ENCODE measurements around the gene MEF2C. TPM values are rescaled to one million over a fixed set of nuclear protein-coding genes. Genes with fewer than 3 reads are reported as not detected.

Gene MEF2C
- total RNA-seq, 1 donor from 2014 or later, result 464 TPM

DNA sequence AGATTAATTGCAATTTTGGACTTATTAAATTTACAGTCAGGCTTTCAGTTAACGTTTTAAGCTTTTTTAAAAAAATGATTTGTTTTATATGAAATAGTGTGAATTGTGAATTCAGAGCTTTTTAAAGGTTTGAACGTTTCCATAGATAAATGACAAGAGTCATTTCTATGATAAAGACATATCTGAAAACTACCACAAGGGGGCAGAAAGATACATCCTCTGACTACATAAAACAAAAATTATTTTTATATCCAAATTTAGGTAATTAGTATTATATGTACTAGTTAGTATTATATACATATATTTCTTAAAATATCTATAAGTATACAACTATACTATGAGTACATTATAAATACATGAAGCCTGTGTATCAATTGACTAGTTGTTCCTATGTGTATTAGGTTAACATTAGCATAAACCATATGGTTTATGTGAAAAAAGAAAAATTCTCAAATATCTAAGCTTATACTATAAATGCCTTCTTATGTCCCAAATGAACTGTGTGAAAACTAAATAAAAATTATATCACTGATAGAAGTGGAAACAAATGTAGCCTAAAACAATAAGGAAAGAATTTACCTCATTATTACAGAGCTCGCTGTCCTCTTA, 155.2 kb downstream of the MEF2C start:
- H3K4me3 ChIP-seq (ENCODE audit: low read length in 3 of 3), result no peak overlapping the region
- no peak overlapping the region for H3K9ac ChIP-seq (ENCODE audit: low read depth in 1 of 3, low read length in 3 of 3)
- H3K27me3 ChIP-seq (ENCODE audit: control insufficient read depth in 3 of 3, insufficient read depth in 3 of 3, low read length in 3 of 3), result no peaks in the 10 kb centered on the region
- no peaks in the 10 kb centered on the region for H3K9me3 ChIP-seq (ENCODE audit: control insufficient read depth in 3 of 3, low read length in 3 of 3)
- peaks cover 24 to 44% (median 37%) of the 10 kb centered on the region in 3 donors for H3K36me3 ChIP-seq (ENCODE audit: control insufficient read depth in 3 of 3, insufficient read depth in 3 of 3, low read length in 3 of 3)
- H3K27ac ChIP-seq (ENCODE audit: low read depth, low read length), result no peak overlapping the region
- peaks cover 0 to 11% (median 4%) of the 10 kb centered on the region in 3 donors for H3K4me1 ChIP-seq (ENCODE audit: control insufficient read depth in 3 of 3, insufficient read depth in 3 of 3, low read length in 3 of 3)

- peaks cover 0 to 5% (median 0%) of the 10 kb centered on the region in 3 donors for H3K4me1 ChIP-seq (ENCODE audit: control insufficient read depth in 3 of 3, insufficient read depth in 3 of 3, low read length in 3 of 3)
- H3K27ac ChIP-seq (ENCODE audit: low read depth, low read length), result no peak overlapping the region
- no peaks in the 10 kb centered on the region for H3K27me3 ChIP-seq (ENCODE audit: control insufficient read depth in 3 of 3, insufficient read depth in 3 of 3, low read length in 3 of 3)
- H3K9ac ChIP-seq (ENCODE audit: low read depth in 1 of 3, low read length in 3 of 3), result no peak overlapping the region
- H3K4me3 ChIP-seq (ENCODE audit: low read length in 3 of 3), result no peak overlapping the region
- no peaks in the 10 kb centered on the region for H3K9me3 ChIP-seq (ENCODE audit: control insufficient read depth in 3 of 3, low read length in 3 of 3)
- peaks cover 36 to 60% (median 52%) of the 10 kb centered on the region in 3 donors for H3K36me3 ChIP-seq (ENCODE audit: control insufficient read depth in 3 of 3, insufficient read depth in 3 of 3, low read length in 3 of 3)
Observed at GRCh38 chr5:88725454-88725853, 157.5 kb downstream of the MEF2C start.

GRCh38 chr5:88724201-88724600, 158.8 kb downstream of the MEF2C start:
- no peak overlapping the region for H3K4me3 ChIP-seq (ENCODE audit: low read length in 3 of 3)
- H3K9ac ChIP-seq (ENCODE audit: low read depth in 1 of 3, low read length in 3 of 3), result no peak overlapping the region
- no peaks in the 10 kb centered on the region for H3K27me3 ChIP-seq (ENCODE audit: control insufficient read depth in 3 of 3, insufficient read depth in 3 of 3, low read length in 3 of 3)
- H3K9me3 ChIP-seq (ENCODE audit: control insufficient read depth in 3 of 3, low read length in 3 of 3), result no peaks in the 10 kb centered on the region
- H3K27ac ChIP-seq (ENCODE audit: low read depth, low read length), result no peak overlapping the region
- H3K36me3 ChIP-seq (ENCODE audit: control insufficient read depth in 3 of 3, insufficient read depth in 3 of 3, low read length in 3 of 3), result peaks cover 33 to 63% (median 59%) of the 10 kb centered on the region in 3 donors
- H3K4me1 ChIP-seq (ENCODE audit: control insufficient read depth in 3 of 3, insufficient read depth in 3 of 3, low read length in 3 of 3), result no peaks in the 10 kb centered on the region

GRCh38 chr5:88722546-88723073, 160.4 kb downstream of the MEF2C start:
- H3K36me3 ChIP-seq (ENCODE audit: control insufficient read depth in 3 of 3, insufficient read depth in 3 of 3, low read length in 3 of 3), result peaks cover 29 to 60% (median 57%) of the 10 kb centered on the region in 3 donors
- no peak overlapping the region for H3K4me3 ChIP-seq (ENCODE audit: low read length in 3 of 3)
- H3K9me3 ChIP-seq (ENCODE audit: control insufficient read depth in 3 of 3, low read length in 3 of 3), result no peaks in the 10 kb centered on the region
- no peaks in the 10 kb centered on the region for H3K4me1 ChIP-seq (ENCODE audit: control insufficient read depth in 3 of 3, insufficient read depth in 3 of 3, low read length in 3 of 3)
- no peak overlapping the region for H3K9ac ChIP-seq (ENCODE audit: low read depth in 1 of 3, low read length in 3 of 3)
- H3K27me3 ChIP-seq (ENCODE audit: control insufficient read depth in 3 of 3, insufficient read depth in 3 of 3, low read length in 3 of 3), result no peaks in the 10 kb centered on the region
- no peak overlapping the region for H3K27ac ChIP-seq (ENCODE audit: low read depth, low read length)

GRCh38 chr5:88719434-88719833, 163.6 kb downstream of the MEF2C start:
- Histone ChIP-seq H3K9me3 (ENCODE audit: control insufficient read depth in 3 of 3, low read length in 3 of 3) (no peaks in the 10 kb centered on the region), H3K4me3 (ENCODE audit: low read length in 3 of 3) (no peak overlapping the region), H3K9ac (ENCODE audit: low read depth in 1 of 3, low read length in 3 of 3) (no peak overlapping the region), H3K36me3 (ENCODE audit: control insufficient read depth in 3 of 3, insufficient read depth in 3 of 3, low read length in 3 of 3) (peaks cover 32 to 51% (median 51%) of the 10 kb centered on the region in 3 donors), H3K27me3 (ENCODE audit: control insufficient read depth in 3 of 3, insufficient read depth in 3 of 3, low read length in 3 of 3) (no peaks in the 10 kb centered on the region), H3K27ac (ENCODE audit: low read depth, low read length) (no peak overlapping the region), H3K4me1 (ENCODE audit: control insufficient read depth in 3 of 3, insufficient read depth in 3 of 3, low read length in 3 of 3) (no peaks in the 10 kb centered on the region)

- peaks cover 31 to 47% (median 46%) of the 10 kb centered on the region in 3 donors for H3K36me3 ChIP-seq (ENCODE audit: control insufficient read depth in 3 of 3, insufficient read depth in 3 of 3, low read length in 3 of 3)
- no peak overlapping the region for H3K9ac ChIP-seq (ENCODE audit: low read depth in 1 of 3, low read length in 3 of 3)
Observed at GRCh38 chr5:88718736-88719135, 164.2 kb downstream of the MEF2C start.

GRCh38 chr5:88716101-88716500, 166.9 kb downstream of the MEF2C start:
- Histone ChIP-seq H3K9me3 (ENCODE audit: control insufficient read depth in 3 of 3, low read length in 3 of 3) (no peaks in the 10 kb centered on the region), H3K9ac (ENCODE audit: low read depth in 1 of 3, low read length in 3 of 3) (no peak overlapping the region), H3K36me3 (ENCODE audit: control insufficient read depth in 3 of 3, insufficient read depth in 3 of 3, low read length in 3 of 3) (peaks cover 14 to 26% (median 25%) of the 10 kb centered on the region in 3 donors)

More at GRCh38 chr5:88718736-88719135, 164.2 kb downstream of the MEF2C start:
- Histone ChIP-seq H3K27ac (ENCODE audit: low read depth, low read length) (no peak overlapping the region), H3K9me3 (ENCODE audit: control insufficient read depth in 3 of 3, low read length in 3 of 3) (no peaks in the 10 kb centered on the region), H3K4me3 (ENCODE audit: low read length in 3 of 3) (no peak overlapping the region), H3K4me1 (ENCODE audit: control insufficient read depth in 3 of 3, insufficient read depth in 3 of 3, low read length in 3 of 3) (no peaks in the 10 kb centered on the region), H3K27me3 (ENCODE audit: control insufficient read depth in 3 of 3, insufficient read depth in 3 of 3, low read length in 3 of 3) (no peaks in the 10 kb centered on the region)

GRCh38 chr5:88715503-88715902, 167.5 kb downstream of the MEF2C start:
- Histone ChIP-seq H3K9ac (ENCODE audit: low read depth in 1 of 3, low read length in 3 of 3) (no peak overlapping the region), H3K9me3 (ENCODE audit: control insufficient read depth in 3 of 3, low read length in 3 of 3) (no peaks in the 10 kb centered on the region), H3K4me1 (ENCODE audit: control insufficient read depth in 3 of 3, insufficient read depth in 3 of 3, low read length in 3 of 3) (no peaks in the 10 kb centered on the region), H3K4me3 (ENCODE audit: low read length in 3 of 3) (no peak overlapping the region), H3K27ac (ENCODE audit: low read depth, low read length) (no peak overlapping the region), H3K27me3 (ENCODE audit: control insufficient read depth in 3 of 3, insufficient read depth in 3 of 3, low read length in 3 of 3) (no peaks in the 10 kb centered on the region), H3K36me3 (ENCODE audit: control insufficient read depth in 3 of 3, insufficient read depth in 3 of 3, low read length in 3 of 3) (peaks cover 10 to 21% (median 20%) of the 10 kb centered on the region in 3 donors)

More at GRCh38 chr5:88716101-88716500, 166.9 kb downstream of the MEF2C start:
- Histone ChIP-seq H3K27me3 (ENCODE audit: control insufficient read depth in 3 of 3, insufficient read depth in 3 of 3, low read length in 3 of 3) (no peaks in the 10 kb centered on the region), H3K4me1 (ENCODE audit: control insufficient read depth in 3 of 3, insufficient read depth in 3 of 3, low read length in 3 of 3) (no peaks in the 10 kb centered on the region), H3K27ac (ENCODE audit: low read depth, low read length) (no peak overlapping the region), H3K4me3 (ENCODE audit: low read length in 3 of 3) (no peak overlapping the region)

- Histone ChIP-seq H3K27me3 (ENCODE audit: control insufficient read depth in 3 of 3, insufficient read depth in 3 of 3, low read length in 3 of 3) (no peaks in the 10 kb centered on the region), H3K27ac (ENCODE audit: low read depth, low read length) (no peak overlapping the region), H3K9ac (ENCODE audit: low read depth in 1 of 3, low read length in 3 of 3) (no peak overlapping the region), H3K9me3 (ENCODE audit: control insufficient read depth in 3 of 3, low read length in 3 of 3) (no peaks in the 10 kb centered on the region), H3K4me1 (ENCODE audit: control insufficient read depth in 3 of 3, insufficient read depth in 3 of 3, low read length in 3 of 3) (peaks cover 0 to 3% (median 0%) of the 10 kb centered on the region in 3 donors), H3K4me3 (ENCODE audit: low read length in 3 of 3) (no peak overlapping the region), H3K36me3 (ENCODE audit: control insufficient read depth in 3 of 3, insufficient read depth in 3 of 3, low read length in 3 of 3) (peaks cover 10 to 16% (median 12%) of the 10 kb centered on the region in 3 donors)
Observed at GRCh38 chr5:88713818-88714217, 169.2 kb downstream of the MEF2C start.

- no peak overlapping the region for H3K27ac ChIP-seq (ENCODE audit: low read depth, low read length)
- no peaks in the 10 kb centered on the region for H3K9me3 ChIP-seq (ENCODE audit: control insufficient read depth in 3 of 3, low read length in 3 of 3)
- no peak overlapping the region for H3K9ac ChIP-seq (ENCODE audit: low read depth in 1 of 3, low read length in 3 of 3)
- no peak overlapping the region for H3K4me3 ChIP-seq (ENCODE audit: low read length in 3 of 3)
- H3K27me3 ChIP-seq (ENCODE audit: control insufficient read depth in 3 of 3, insufficient read depth in 3 of 3, low read length in 3 of 3), result peaks cover 0 to 3% (median 0%) of the 10 kb centered on the region in 3 donors
- H3K36me3 ChIP-seq (ENCODE audit: control insufficient read depth in 3 of 3, insufficient read depth in 3 of 3, low read length in 3 of 3), result no peaks in the 10 kb centered on the region
- peaks cover 0 to 10% (median 0%) of the 10 kb centered on the region in 3 donors for H3K4me1 ChIP-seq (ENCODE audit: control insufficient read depth in 3 of 3, insufficient read depth in 3 of 3, low read length in 3 of 3)
Observed at GRCh38 chr5:88708682-88709398, 174.1 kb downstream of the MEF2C start.
